Naive thymus-derived CD8-positive, alpha-beta T cell (primary cell): ENCODE data around the gene NDUFC2. TPM values are rescaled to one million over a fixed set of nuclear protein-coding genes. Genes with fewer than 3 reads are reported as not detected.
A peak's percentile ranks its signal among the peaks of the same experiment; 100 is the strongest.
"Not testable (repeated sequence)": the region's sequence is repeated elsewhere in the genome, so short reads cannot be mapped to it uniquely, and the experiment has no call there.

Experiments used
- ATAC-seq, 2 donors: fragments of 150-1000 bp; cut with Tn5 transposase in 1 of 2; sonication (Bioruptor Pico), chemical (Tn5 transposase) in 1 of 2; 1 replicate in 1 of 2; 2 replicates in 1 of 2; pipeline ENCODE4 v1.10.0; 2021; ENCODE audit warnings: mild to moderate bottlenecking in 2 of 2, moderate library complexity in 2 of 2
- POLR2A ChIA-PET: fragments of 350-600 bp; sonication (Branson Sonifier 250); formaldehyde crosslinking; loops from one replicate; lab custom pipeline; 2021; ENCODE audit warnings: antibody characterized with exemption; lab: Charles Lee
- DNase-seq, 10 donors: peaks; one replicate each; pipeline versions ENCODE4 v3.0.0 to v3.0.0-alpha.2; 2020 to 2022
- H3K27ac Mint-ChIP-seq, 10 donors: one replicate each; pipeline ENCODE4 v1.8.0; 2020 to 2022; ENCODE audit warnings: mild to moderate bottlenecking in 10 of 10, mixed read lengths in 10 of 10, moderate library complexity in 4 of 10, inconsistent platforms in 1 of 10
- H3K27me3 Mint-ChIP-seq, 5 donors: one replicate each; pipeline ENCODE4 v1.8.0; 2021 to 2022; ENCODE audit warnings: mixed read lengths in 5 of 5
- H3K36me3 Mint-ChIP-seq, 3 donors: one replicate each; pipeline ENCODE4 v1.8.0; 2020 to 2022; ENCODE audit warnings: mixed read lengths in 3 of 3, mild to moderate bottlenecking in 2 of 3, inconsistent platforms in 1 of 3
- H3K4me1 Mint-ChIP-seq, 4 donors: one replicate each; pipeline ENCODE4 v1.8.0; 2021 to 2022; ENCODE audit warnings: mixed read lengths in 4 of 4
- H3K4me3 Mint-ChIP-seq, 10 donors: one replicate each; pipeline ENCODE4 v1.8.0; 2020 to 2022; ENCODE audit warnings: mild to moderate bottlenecking in 10 of 10, mixed read lengths in 10 of 10, moderate library complexity in 6 of 10, inconsistent platforms in 1 of 10
- H3K9me3 Mint-ChIP-seq, 9 donors: one replicate each; pipeline ENCODE4 v1.8.0; 2020 to 2022; ENCODE audit warnings: mixed read lengths in 9 of 9, mild to moderate bottlenecking in 3 of 9, inconsistent platforms in 1 of 9, moderate library complexity in 1 of 9
- polyA plus RNA-seq, 3 donors: library from polyadenylated mRNA; unstranded; fragments of 300-500 nt; fragmentation: Illumina TruSeq; gene quantifications; one replicate each; pipeline ENCODE4 v1.2.3, GENCODE V29; 2021
- total RNA-seq, 8 experiments: library from RNA in 2 of 8; stranded (reverse) in 2 of 8; gene quantifications; one replicate each; pipeline ENCODE4 v1.2.3 and lab custom pipeline; 2021 to 2026

NDUFC2 gene
- total and polyA plus RNA-seq, 5 experiments from 2014 or later = 71.4 to 206 (median 158) TPM

DNA sequence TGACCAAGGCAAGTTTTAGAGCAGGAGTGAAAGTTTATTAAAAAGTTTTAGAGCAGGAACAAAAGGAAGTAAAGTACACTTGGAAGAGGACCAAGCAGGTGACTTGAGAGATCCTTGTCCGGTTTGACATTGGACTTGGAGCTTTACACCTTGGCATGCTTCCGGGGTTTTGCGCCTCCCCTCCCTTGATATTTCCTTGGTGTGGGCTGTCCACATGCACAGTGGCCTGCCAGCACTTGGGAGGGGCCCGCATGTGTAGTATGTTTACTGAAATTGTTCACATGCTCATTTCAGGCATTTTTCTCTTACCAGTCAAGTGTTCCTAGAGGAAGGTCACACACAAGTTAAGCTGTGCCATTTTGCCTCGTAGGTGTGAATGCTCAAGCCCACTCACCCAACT lies 35.0 kb downstream of the NDUFC2 start:
- H3K27ac Mint-ChIP-seq = peak overlapping the region in 1 of 10 donors; percentile 19
- no peak overlapping the region for H3K4me3 Mint-ChIP-seq
- no peaks in the 10 kb centered on the region for H3K9me3 Mint-ChIP-seq
- DNase-seq (no peak), ATAC-seq (no peak)
- peaks cover 0 to 3% (median 0%) of the 10 kb centered on the region in 5 donors for H3K27me3 Mint-ChIP-seq
- peaks cover 14 to 20% (median 18%) of the 10 kb centered on the region in 4 donors for H3K4me1 Mint-ChIP-seq
- H3K36me3 Mint-ChIP-seq = no peaks in the 10 kb centered on the region
- POLR2A ChIA-PET = interaction anchor here (2.4 kb wide), 1 partner anchor 50 kb away, joined by 9 read pairs; the partner anchor contains the start of gene INTS4

DNA sequence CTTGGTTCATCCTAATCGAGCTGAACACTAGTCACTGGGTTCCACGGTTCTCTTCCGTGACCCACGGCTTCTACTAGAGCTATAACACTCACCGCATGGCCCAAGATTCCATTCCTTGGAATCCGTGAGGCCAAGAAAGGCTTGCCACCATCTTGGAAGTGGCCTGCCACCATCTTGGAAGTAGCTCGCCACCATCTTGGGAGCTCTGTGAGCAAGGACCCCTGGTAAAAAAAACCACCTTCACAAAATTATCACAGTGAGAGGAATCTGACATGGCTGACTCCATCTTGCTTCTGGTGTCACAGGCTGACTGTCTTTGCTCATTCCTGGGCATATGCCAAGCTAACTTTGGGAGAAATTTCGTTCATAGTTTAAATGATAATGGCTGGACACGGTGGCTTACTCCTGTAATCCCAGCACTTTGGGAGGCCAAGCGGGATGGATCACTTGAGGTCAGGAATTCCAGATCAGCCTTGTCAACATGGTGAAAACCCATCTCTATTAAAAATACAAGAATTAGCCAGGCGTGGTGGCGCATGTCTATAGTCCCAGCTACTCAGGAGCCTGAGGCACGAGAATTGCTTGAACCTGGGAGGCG lies 37.7 kb downstream of the NDUFC2 start:
- no peak for ATAC-seq
- peaks cover 0 to 3% (median 0%) of the 10 kb centered on the region in 5 donors for H3K27me3 Mint-ChIP-seq

DNA sequence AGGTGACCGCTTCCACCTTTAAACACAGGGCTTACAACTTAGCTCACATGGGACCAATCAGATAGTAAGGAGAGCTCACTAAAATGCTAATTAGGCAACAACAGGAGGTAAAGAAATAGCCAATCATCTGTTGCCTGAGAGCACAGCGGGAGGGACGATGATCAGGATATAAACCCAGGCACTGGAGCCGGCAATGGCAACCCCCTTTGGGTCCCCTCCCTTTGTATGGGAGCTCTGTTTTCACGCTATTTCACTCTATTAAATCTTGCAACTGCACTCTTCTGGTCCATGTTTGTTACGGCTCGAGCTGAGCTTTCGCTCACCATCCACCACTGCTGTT lies 38.3 kb downstream of the NDUFC2 start:
- not testable (repeated sequence) for DNase-seq, H3K9me3 Mint-ChIP-seq, H3K27me3 Mint-ChIP-seq, H3K36me3 Mint-ChIP-seq, ATAC-seq
- Mint-ChIP-seq H3K4me3 (peak overlapping the region in 1 of 10 donors; percentile 52), H3K4me1 (peaks cover 15 to 22% (median 20%) of the 10 kb centered on the region in 4 donors), H3K27ac (peak overlapping the region in 2 of 10 donors; percentile 72 to 74)
- POLR2A ChIA-PET = interaction anchor here (0.8 kb wide), 1 partner anchor 46 kb away, joined by 3 read pairs; the partner anchor contains the start of gene INTS4

More for the DNA sequence above, 37.7 kb downstream of the NDUFC2 start:
- no peak for DNase-seq
- Mint-ChIP-seq H3K9me3 (no peaks in the 10 kb centered on the region), H3K36me3 (no peaks in the 10 kb centered on the region), H3K4me3 (peak overlapping the region in 1 of 10 donors; percentile 52), H3K4me1 (peaks cover 15 to 23% (median 20%) of the 10 kb centered on the region in 4 donors), H3K27ac (peak overlapping the region in 2 of 10 donors; percentile 72 to 74)
- POLR2A ChIA-PET = interaction anchor here (0.8 kb wide), 1 partner anchor 47 kb away, joined by 3 read pairs; the partner anchor contains the start of gene INTS4

DNA sequence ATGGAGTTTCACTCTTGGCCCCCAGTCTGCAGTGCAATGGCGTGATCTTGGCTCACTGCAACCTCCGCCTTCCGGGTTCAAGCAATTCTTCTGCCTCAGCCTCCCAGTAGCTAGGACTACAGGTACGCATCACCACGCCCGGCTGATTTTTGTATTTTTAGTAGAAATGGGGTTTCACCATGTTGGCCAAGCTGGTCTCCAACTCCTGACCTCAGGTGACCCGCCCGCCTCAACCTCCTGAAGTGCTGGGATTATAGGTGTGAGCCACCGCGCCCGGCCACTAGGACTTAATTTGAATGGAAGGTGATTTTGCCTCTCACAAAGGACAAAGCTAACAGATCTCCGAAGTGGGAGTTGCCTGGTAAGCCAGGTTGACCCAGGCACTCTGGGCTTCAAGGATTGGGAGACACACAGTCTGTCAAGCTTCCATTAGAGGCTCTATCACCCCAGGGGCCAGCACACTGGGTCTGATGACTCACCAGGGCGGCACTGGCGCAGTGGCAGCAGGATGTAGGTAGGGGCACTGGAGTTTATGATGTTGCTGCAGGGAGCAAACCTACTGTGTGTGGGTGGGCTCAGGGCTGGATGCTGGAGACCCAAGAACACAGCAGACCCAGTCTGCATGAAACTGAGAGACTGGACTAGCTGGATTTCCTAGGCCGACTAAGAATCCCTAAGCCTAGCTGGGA lies 38.8 kb downstream of the NDUFC2 start:
- Mint-ChIP-seq H3K27ac (peak overlapping the region in 1 of 10 donors; percentile 92), H3K9me3 (no peaks in the 10 kb centered on the region), H3K27me3 (peaks cover 0 to 3% (median 0%) of the 10 kb centered on the region in 5 donors), H3K4me1 (peaks cover 11 to 17% (median 16%) of the 10 kb centered on the region in 4 donors), H3K4me3 (peak overlapping the region in 1 of 10 donors; percentile 48), H3K36me3 (no peaks in the 10 kb centered on the region)
- no peak for ATAC-seq
- POLR2A ChIA-PET = interaction anchor here (0.6 kb wide), 1 partner anchor 76 kb away, joined by 3 read pairs; no protein-coding TSS in a partner anchor
- DNase-seq = no peak

DNA sequence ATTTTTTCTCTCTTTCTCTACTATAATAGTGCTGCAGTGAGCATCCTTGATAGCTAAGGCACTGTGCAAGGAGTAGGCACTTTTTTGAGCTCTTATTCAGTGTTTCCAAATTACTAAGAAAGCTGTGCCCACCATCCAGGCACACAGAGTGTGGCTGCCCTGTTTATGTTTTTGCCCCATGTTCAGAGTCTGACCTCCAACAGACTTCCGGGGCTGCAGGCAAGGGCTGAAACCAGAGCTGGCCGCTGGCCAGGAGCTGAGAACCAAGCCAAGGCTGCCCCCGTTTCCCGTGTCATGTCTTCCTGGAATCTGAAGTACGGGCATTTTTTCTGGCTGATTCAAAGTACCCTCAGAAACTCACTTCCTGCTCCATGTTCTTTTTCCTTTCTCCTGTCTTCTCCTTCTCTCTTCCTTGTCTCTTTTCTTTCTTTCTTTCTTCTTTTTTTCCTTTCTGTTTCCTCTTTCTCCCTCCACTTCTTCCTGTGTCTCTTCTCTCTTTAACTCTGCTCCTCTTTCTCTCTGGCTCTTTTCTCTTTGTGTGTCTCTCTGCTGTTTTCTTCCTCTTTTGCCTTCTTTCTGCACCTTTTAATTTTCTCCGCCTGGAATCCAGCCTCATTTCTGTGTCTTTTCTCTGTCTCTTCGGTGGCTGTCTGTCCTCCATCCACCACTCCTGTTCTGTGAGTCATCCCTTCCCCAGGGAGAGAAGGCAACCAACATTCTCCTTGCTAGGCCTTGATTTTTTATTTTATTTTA lies 39.6 kb downstream of the NDUFC2 start:
- ATAC-seq = no peak
- DNase-seq = no peak
- H3K27me3 Mint-ChIP-seq = peaks cover 0 to 3% (median 0%) of the 10 kb centered on the region in 5 donors
- POLR2A ChIA-PET = interaction anchor here (0.6 kb wide), 1 partner anchor 75 kb away, joined by 3 read pairs; no protein-coding TSS in a partner anchor
- peaks cover 11 to 13% (median 12%) of the 10 kb centered on the region in 4 donors for H3K4me1 Mint-ChIP-seq
- H3K27ac Mint-ChIP-seq = peak overlapping the region in 9 of 10 donors; percentile 9 to 92 (median 67)
- peak overlapping the region; percentile 29 to 64 (median 50) for H3K4me3 Mint-ChIP-seq
- no peaks in the 10 kb centered on the region for H3K9me3 Mint-ChIP-seq
- H3K36me3 Mint-ChIP-seq = no peaks in the 10 kb centered on the region

DNA sequence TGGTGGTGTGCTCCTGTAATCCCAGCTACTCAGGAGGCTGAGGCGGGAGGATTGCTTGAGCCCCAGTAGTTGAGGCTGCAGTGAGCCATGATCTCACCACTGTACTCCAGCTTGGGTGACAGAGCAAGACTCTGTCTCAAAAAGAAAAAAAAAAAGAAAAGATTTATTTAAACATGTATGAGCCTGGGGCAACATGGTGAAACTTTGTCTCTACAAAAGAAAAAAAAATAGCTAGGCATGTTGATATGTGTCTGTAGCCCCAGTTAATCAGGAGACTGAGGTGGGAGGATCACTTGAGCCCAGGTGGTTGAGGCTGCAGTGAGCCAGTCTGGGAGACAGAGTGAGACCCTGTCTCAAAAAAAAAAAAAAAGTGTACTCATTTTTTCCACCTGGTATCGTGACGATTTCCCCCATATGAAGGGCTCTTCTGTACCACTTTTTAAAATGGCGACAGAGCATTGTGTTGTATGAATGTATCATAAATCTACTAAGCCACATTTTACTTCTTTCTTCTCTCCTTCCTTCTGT lies 40.2 kb downstream of the NDUFC2 start:
- no peaks in the 10 kb centered on the region for H3K36me3 Mint-ChIP-seq
- H3K9me3 Mint-ChIP-seq = no peaks in the 10 kb centered on the region
- no peak for ATAC-seq
- DNase-seq = no peak
- peak overlapping the region in 6 of 10 donors; percentile 2 to 64 (median 38) for H3K4me3 Mint-ChIP-seq
- peaks cover 0 to 3% (median 0%) of the 10 kb centered on the region in 5 donors for H3K27me3 Mint-ChIP-seq
- POLR2A ChIA-PET = no interaction called here
- H3K4me1 Mint-ChIP-seq = peaks cover 11 to 13% (median 12%) of the 10 kb centered on the region in 4 donors
- H3K27ac Mint-ChIP-seq = peak overlapping the region in 7 of 10 donors; percentile 22 to 92 (median 74)

DNA sequence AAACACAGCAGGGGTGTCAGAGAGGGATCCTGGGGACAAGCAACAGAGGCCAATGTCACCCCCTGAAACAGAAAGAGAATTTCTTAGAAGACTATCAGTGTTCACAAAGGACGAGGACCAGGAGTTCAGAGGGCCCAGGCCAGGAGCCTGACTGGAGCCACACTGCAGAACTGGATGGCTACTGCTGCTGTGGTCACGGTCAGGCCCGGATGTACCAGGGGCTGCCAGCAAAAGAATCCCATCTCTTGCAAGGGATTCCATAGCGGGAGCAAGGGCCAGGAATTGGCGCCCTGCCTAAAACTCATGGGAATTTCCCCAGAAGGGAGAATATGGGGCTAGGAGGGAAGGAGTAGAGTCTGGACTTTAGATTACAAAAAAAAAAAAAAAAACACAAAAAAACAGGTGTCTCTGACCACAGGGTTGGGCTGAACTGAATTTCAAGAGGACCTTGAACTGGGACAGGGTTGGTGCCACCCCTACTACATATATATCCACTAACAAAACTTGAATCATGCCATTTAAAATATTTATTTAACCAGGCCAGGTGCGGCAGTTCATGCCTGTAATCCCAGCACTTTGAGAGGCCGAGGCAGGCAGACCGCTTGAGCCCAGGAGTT lies 40.9 kb downstream of the NDUFC2 start:
- no peak for DNase-seq
- H3K36me3 Mint-ChIP-seq = no peaks in the 10 kb centered on the region
- no peaks in the 10 kb centered on the region for H3K9me3 Mint-ChIP-seq
- ATAC-seq = no peak
- peaks cover 11 to 13% (median 12%) of the 10 kb centered on the region in 4 donors for H3K4me1 Mint-ChIP-seq
- peaks cover 0 to 3% (median 0%) of the 10 kb centered on the region in 5 donors for H3K27me3 Mint-ChIP-seq
- POLR2A ChIA-PET = no interaction called here
- H3K4me3 Mint-ChIP-seq = no peak overlapping the region
- peak overlapping the region in 1 of 10 donors; percentile 41 for H3K27ac Mint-ChIP-seq

DNA sequence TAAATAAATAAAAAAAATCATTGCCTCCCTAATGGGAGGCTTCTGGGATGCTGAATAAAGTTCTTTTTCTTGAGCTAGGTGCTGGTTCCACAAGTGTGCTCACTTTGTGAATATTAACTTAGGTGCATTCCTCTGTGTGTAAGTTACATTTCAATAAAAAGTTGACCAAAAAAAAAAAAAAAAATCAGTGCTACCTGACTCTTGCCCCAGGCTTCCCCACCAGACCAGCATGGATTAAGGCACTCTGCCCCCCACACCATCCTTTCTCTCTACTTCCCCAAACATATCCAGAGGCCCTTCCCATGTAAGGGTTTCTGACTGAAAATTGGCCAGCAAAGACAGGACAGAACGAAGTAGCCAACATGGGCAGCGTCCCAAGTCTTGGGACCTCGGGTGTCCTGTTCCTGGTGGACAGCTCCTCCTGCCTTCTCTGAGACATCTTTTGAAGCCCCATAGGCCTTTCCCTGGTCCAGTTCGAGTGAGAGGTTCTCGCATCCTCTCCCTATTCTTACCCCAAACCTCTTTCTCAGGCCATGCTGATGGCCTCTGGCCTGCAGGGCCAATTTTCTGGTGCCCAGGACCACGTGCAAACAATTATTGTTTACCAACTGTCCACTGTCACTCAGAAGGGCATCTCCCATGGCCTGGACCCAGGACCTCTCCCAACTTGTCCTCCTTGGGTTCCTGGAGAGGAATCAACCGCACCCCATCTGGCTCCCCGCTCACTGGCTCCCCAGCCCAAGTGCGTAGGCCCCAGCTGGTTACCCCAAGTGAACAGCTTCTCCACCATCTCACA lies 41.6 kb downstream of the NDUFC2 start:
- ATAC-seq (no peak), DNase-seq (no peak)
- POLR2A ChIA-PET = no interaction called here
- Mint-ChIP-seq H3K27me3 (peaks cover 0 to 3% (median 0%) of the 10 kb centered on the region in 5 donors), H3K9me3 (no peaks in the 10 kb centered on the region), H3K4me1 (peaks cover 11 to 13% (median 12%) of the 10 kb centered on the region in 4 donors), H3K36me3 (no peaks in the 10 kb centered on the region), H3K27ac (peak overlapping the region in 1 of 10 donors; percentile 66), H3K4me3 (no peak overlapping the region)

DNA sequence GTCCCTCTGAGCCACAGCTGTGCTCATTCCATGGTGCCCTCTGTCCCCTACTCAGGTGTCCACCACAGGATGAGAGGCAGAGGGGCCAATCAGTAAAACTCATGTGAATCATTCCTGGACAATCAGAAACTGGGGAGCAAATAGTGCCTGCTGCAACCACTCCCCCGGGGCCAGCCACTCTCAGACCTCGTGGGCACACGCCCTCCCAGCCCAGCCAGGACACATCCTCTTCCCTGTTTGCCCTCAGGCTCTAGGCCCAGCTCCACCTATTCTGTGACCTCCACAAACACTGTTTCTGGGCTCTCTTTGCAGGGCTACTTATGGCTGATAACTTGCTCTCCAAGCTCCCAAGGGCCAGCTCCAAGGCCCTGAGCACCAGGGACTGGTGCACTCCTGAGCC lies 42.6 kb downstream of the NDUFC2 start:
- no peaks in the 10 kb centered on the region for H3K9me3 Mint-ChIP-seq
- no peak overlapping the region for H3K4me3 Mint-ChIP-seq
- ATAC-seq (no peak), DNase-seq (no peak)
- H3K27ac Mint-ChIP-seq = no peak overlapping the region
- no peaks in the 10 kb centered on the region for H3K36me3 Mint-ChIP-seq
- H3K27me3 Mint-ChIP-seq = peaks cover 0 to 3% (median 0%) of the 10 kb centered on the region in 5 donors
- H3K4me1 Mint-ChIP-seq = peaks cover 11 to 13% (median 12%) of the 10 kb centered on the region in 4 donors
- POLR2A ChIA-PET = no interaction called here

DNA sequence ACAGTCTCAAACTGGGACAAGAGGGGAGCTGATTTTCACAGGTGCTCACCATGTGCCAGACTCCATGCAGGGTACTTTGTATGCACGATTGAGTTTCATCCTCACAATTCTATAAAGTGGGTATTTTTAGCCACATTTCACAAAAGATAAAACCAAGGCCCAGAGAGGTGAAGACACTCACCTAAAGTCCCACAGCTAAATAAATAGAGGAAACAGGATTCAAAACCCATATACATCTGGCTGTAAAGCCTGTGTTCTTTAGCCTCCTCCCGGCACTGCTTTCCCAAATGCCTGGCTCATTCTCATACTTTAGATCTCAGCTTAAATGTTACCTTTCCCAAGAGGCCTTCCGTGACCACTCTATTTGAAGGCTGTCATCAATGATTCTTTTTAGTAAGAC lies 43.3 kb downstream of the NDUFC2 start:
- no peak for DNase-seq
- Mint-ChIP-seq H3K4me1 (peaks cover 8 to 12% (median 10%) of the 10 kb centered on the region in 4 donors), H3K27me3 (no peaks in the 10 kb centered on the region), H3K4me3 (no peak overlapping the region), H3K9me3 (no peaks in the 10 kb centered on the region), H3K27ac (no peak overlapping the region), H3K36me3 (no peaks in the 10 kb centered on the region)
- ATAC-seq = no peak
- POLR2A ChIA-PET = interaction anchor here (0.7 to 0.8 kb wide), 2 partner anchors 12 to 467 kb away, joined by 3 to 5 read pairs; no protein-coding TSS in a partner anchor

DNA sequence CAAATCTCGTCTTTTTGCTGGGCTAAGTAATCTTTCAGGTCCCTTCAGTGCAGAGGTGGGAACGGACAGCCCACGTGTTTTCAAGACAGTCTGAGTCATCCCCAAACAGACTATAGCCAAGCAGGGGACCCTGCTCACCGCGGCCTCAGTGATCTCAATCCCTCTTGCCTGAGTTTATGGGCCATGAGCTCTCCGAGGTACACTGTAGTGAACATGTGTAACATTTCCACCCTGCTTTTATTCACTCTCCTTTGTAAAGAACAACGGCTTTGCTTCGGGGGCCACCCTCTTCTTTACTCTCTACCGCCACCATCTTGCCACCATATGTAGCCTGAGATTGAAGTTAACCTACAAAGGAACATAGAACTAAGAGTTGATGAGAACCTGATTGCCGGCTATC lies 45.0 kb downstream of the NDUFC2 start:
- H3K27ac Mint-ChIP-seq = peak overlapping the region in 1 of 10 donors; percentile 1
- POLR2A ChIA-PET = no interaction called here
- DNase-seq = no peak
- H3K4me1 Mint-ChIP-seq = peaks cover under 1 to 2% (median 2%) of the 10 kb centered on the region in 4 donors
- H3K27me3 Mint-ChIP-seq = no peaks in the 10 kb centered on the region
- no peaks in the 10 kb centered on the region for H3K9me3 Mint-ChIP-seq
- no peak overlapping the region for H3K4me3 Mint-ChIP-seq
- H3K36me3 Mint-ChIP-seq = no peaks in the 10 kb centered on the region
- no peak for ATAC-seq
